A549 (cell line): ENCODE data around the gene GSK3B. TPM values are rescaled to one million over a fixed set of nuclear protein-coding genes. Genes with fewer than 3 reads are reported as not detected.

Experiments
- ATAC-seq, 2 experiments: fragments of 200-7000 bp in 1 of 2; fragments of >200 bp in 1 of 2; cut with Nextera tagmentation in 1 of 2; cut with Tn5 transposase in 1 of 2; 3 replicates each; pipeline versions ENCODE4 v1.8.0 to v1.9.1; 2018 to 2020; ENCODE audit warnings: mild to moderate bottlenecking in 1 of 2, moderate library complexity in 1 of 2
- CTCF ChIA-PET: fragments of 300-600 bp; sonication (Branson Sonifier 250); formaldehyde crosslinking; extraction: SDS; loops from one replicate; lab custom pipeline; 2021; ENCODE audit warnings: antibody characterized with exemption, inconsistent platforms; lab: Yijun Ruan, JAX
- POLR2A ChIA-PET: fragments of 350-600 bp; formaldehyde crosslinking; extraction: SDS; loops from one replicate; lab custom pipeline; 2021; ENCODE audit warnings: antibody characterized with exemption, inconsistent platforms; lab: Yijun Ruan, JAX
- DNase-seq, 2 experiments: peaks; one replicate each; pipeline versions ENCODE4 v3.0.0 to v3.0.0-alpha.2; 2011 to 2016; ENCODE audit warnings: low read depth in 1 of 2, low spot score in 1 of 2
- FAIRE-seq: peaks from 2 replicates; lab custom pipeline; 2011; peaks lifted over from hg19 to GRCh38; lab: Jason Lieb, UNC
- H3K27ac ChIP-seq, 2 experiments: fragments of >200 bp; sonication (Bioruptor Twin); formaldehyde crosslinking; 3 replicates each; pipeline ENCODE4 v1.5.1; 2016 to 2017
- H3K4me1 ChIP-seq: fragments of >200 bp; sonication (Bioruptor Twin); formaldehyde crosslinking; 3 replicates; pipeline ENCODE4 v1.6.1; 2016
- H3K4me2 ChIP-seq: fragments of >200 bp; sonication (Bioruptor Twin); formaldehyde crosslinking; 3 replicates; pipeline ENCODE4 v1.6.1; 2016
- H3K4me3 ChIP-seq: fragments of >200 bp; sonication (Bioruptor Twin); formaldehyde crosslinking; 3 replicates; pipeline ENCODE4 v1.5.1; 2016
- H3K9me3 ChIP-seq: fragments of >200 bp; sonication (Bioruptor Twin); formaldehyde crosslinking; 3 replicates; pipeline ENCODE4 v1.6.1; 2016
- BCL3 ChIP-seq: fragments of >200 bp; sonication (Bioruptor Twin); formaldehyde crosslinking; IDR thresholded peaks from 3 replicates; pipeline ENCODE4 v1.6.1; 2016
- CHD4 ChIP-seq: fragments of 200-600 bp; sonication (generic); IDR thresholded peaks from 2 replicates; pipeline ENCODE4 v1.6.1; 2016; ENCODE audit warnings: antibody characterized with exemption, mild to moderate bottlenecking, borderline replicate concordance
- CTCF ChIP-seq: fragments of >200 bp; sonication (Bioruptor Twin); formaldehyde crosslinking; IDR thresholded peaks from 3 replicates; pipeline ENCODE4 v1.5.1; 2016
- ELK1 ChIP-seq: fragments of 150-350 bp; IDR thresholded peaks from 2 replicates; pipeline ENCODE4 v1.6.1; 2014; ENCODE audit warnings: low read depth, mild to moderate bottlenecking, low read length
- GATA3 ChIP-seq: IDR thresholded peaks from 2 replicates; pipeline ENCODE4 v1.6.1; 2012; ENCODE audit warnings: borderline replicate concordance
- HEYL ChIP-seq: fragments of 250-450 bp; sonication (Bioruptor Pico); IDR thresholded peaks from 2 replicates; pipeline ENCODE4 v1.8.0; 2021; ENCODE audit warnings: mild to moderate bottlenecking, moderate library complexity
- HMGXB4 ChIP-seq: fragments of 250-450 bp; sonication (Bioruptor Pico); IDR thresholded peaks from 2 replicates; pipeline ENCODE4 v1.5.0; 2021; ENCODE audit warnings: mild to moderate bottlenecking, moderate library complexity, borderline replicate concordance
- HOXA7 ChIP-seq: fragments of 250-450 bp; sonication (Bioruptor Pico); IDR thresholded peaks from 2 replicates; pipeline ENCODE4 v1.5.0; 2020; ENCODE audit warnings: mild to moderate bottlenecking, moderate library complexity
- MAFK ChIP-seq: fragments of 450-650 bp; IDR thresholded peaks from 2 replicates; pipeline ENCODE4 v1.6.1; 2014; ENCODE audit not compliant: partially characterized antibody
- MAX ChIP-seq: IDR thresholded peaks from 2 replicates; pipeline ENCODE4 v1.6.1; 2012
- NPAS2 ChIP-seq: fragments of 250-450 bp; sonication (Bioruptor Pico); IDR thresholded peaks from 2 replicates; pipeline ENCODE4 v1.8.0; 2022; ENCODE audit warnings: mild to moderate bottlenecking, moderate library complexity, borderline replicate concordance
- POLR2A ChIP-seq: IDR thresholded peaks from 2 replicates; pipeline ENCODE4 v1.6.1; 2012; ENCODE audit warnings: mild to moderate bottlenecking, low read length
- RARB ChIP-seq: fragments of 250-450 bp; sonication (Bioruptor Pico); IDR thresholded peaks from 2 replicates; pipeline ENCODE4 v1.8.0; 2021; ENCODE audit warnings: mild to moderate bottlenecking, moderate library complexity
- RNF2 ChIP-seq: fragments of 200-600 bp; sonication (generic); IDR thresholded peaks from 2 replicates; pipeline ENCODE4 v1.6.1; 2016; ENCODE audit warnings: low read depth, mild to moderate bottlenecking, antibody characterized with exemption, moderate library complexity, borderline replicate concordance
- USF2 ChIP-seq: fragments of 450-650 bp; IDR thresholded peaks from 2 replicates; pipeline ENCODE4 v1.6.1; 2014; ENCODE audit warnings: antibody characterized with exemption
- ZC3H11A ChIP-seq: fragments of 450-650 bp; IDR thresholded peaks from 2 replicates; pipeline ENCODE4 v1.6.1; 2014; ENCODE audit warnings: antibody characterized with exemption, mild to moderate bottlenecking
- WGBS: methylation state at CpG from one replicate; pipeline ENCODE4 v1.1.6; 2017; ENCODE audit errors: missing lambda C conversion rate; 5-methylcytosine and 5-hydroxymethylcytosine counted together
- polyA plus RNA-seq, 4 experiments: library from polyadenylated mRNA; depleted of rRNA in 3 of 4; stranded (reverse); fragments of >200 nt; fragmentation: RNase III in 1 of 4; extraction: RNeasy Plus Mini Kit Qiagen cat#74134 plus additional on column Dnase treatment in 1 of 4; gene quantifications; 2 replicates in 3 of 4; 3 replicates in 1 of 4; pipeline ENCODE4 v1.2.3, GENCODE V29; 2011 to 2017

GSK3B gene
- polyA plus RNA-seq, 2 of the 4 experiments (the other 2 are of a cell fraction): 30.0 to 49.8 TPM

- CTCF ChIA-PET: interaction anchor here (2.2 kb wide), 1 partner anchor 12 kb away, joined by 9 read pairs; no protein-coding TSS in a partner anchor
- 82% methylated on average over 3 of the region's 3 CpGs for WGBS
Measured at GRCh38 chr3:120052677-120053076, 41.6 kb downstream of the GSK3B start.

More at GRCh38 chr3:120052677-120053076, 41.6 kb downstream of the GSK3B start:
- POLR2A ChIA-PET: interaction anchor here (0.9 kb wide), 1 partner anchor 43 kb away, joined by 3 read pairs; no protein-coding TSS in a partner anchor
- Histone ChIP-seq H3K4me2 (no peak overlapping the region), H3K27ac (no peak overlapping the region), H3K9me3 (no peaks in the 10 kb centered on the region), H3K4me3 (no peak overlapping the region), H3K4me1 (peaks cover 17% of the 10 kb centered on the region; the same call in 2 of the 3 replicates)
- ATAC-seq: no peak
- DNase-seq: no peak
- TF ChIP-seq HOXA7 (CRISPR knock-in tag): no peak
- no peak for TF ChIP-seq MAX
- no peak for TF ChIP-seq CHD4
- TF ChIP-seq RARB (CRISPR knock-in tag): no peak
- no peak for TF ChIP-seq ELK1
- no peak for TF ChIP-seq ZC3H11A
- TF ChIP-seq HEYL (CRISPR knock-in tag): no peak
- no peak for TF ChIP-seq NPAS2
- no peak for TF ChIP-seq HMGXB4 (CRISPR knock-in tag)
- TF ChIP-seq RNF2: no peak
- TF ChIP-seq MAFK: no peak
- no peak for TF ChIP-seq GATA3
- no peak for TF ChIP-seq USF2
- no peak for TF ChIP-seq CTCF
- TF ChIP-seq POLR2A: no peak
- TF ChIP-seq BCL3: no peak
- no peak for FAIRE-seq
